ENCODE data around the gene STK24.

- TF ChIP-seq CTCF (IDR thresholded peaks at IDR 0.05): no peak
- TF ChIP-seq POLR2A (IDR thresholded peaks at IDR 0.05): no peak
These were observed 130.7 kb downstream of the STK24 start for GRCh38 chr13:98446234-98446621.
